ENCODE results near the gene MSRB1.

The MSRB1 gene

DNA sequence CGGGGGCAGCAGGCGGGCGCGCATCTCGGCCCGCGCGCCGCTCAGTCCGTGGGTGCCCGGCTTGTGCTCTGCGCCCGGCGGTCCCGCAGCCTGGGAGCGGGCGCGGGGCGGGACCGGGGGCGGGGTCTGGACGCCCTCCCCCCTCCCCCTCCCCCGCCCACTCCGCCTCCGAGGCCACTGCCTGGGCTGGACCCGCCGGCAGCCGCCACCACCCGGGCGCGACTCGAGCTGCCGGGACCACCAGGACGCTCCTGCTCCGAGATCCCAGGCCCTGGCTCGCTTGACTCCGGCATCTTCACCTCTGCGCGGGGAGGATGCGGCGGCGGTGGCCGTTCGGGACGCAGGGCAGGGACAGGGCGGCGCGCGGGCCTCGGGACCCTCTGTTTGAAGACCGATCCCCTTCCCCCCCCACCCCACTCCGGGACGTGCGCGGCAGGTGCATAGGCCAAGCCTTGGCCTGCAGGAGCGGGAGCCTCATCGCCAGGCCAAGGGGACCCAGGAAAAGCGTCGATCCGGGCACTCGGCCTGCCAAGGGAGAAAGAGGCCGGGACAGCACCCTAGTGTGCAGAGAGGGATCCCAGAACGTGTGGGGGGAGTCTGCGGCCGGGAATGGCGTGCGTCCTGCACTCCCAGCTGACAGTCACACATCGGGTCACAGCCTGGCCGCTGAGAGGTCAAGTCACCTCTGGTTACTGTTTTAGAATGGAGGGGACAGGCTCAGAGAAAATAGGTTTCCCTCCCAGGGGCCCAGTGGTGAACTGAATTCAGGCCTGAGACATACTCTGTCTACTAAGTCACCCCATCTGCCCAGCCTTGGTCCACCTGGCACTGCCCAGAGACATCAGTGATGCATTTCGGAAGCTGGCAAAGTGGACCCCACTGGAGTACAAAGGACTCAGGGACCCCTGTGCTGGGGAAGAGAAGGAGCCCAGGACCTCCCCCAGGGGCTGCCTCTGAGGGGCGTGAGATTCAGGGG, 24.4 kb downstream of the MSRB1 start, which contains the start of gene HS3ST6:
TSS of gene HS3ST6 (minus strand) at position 65 of the 976 bp plus-strand sequence. CDS start 92 bp downstream, outside the sequence.
- DNase-seq (ENCODE audit: low read depth in 2 of 2, low spot score in 1 of 2): no peak

DNA sequence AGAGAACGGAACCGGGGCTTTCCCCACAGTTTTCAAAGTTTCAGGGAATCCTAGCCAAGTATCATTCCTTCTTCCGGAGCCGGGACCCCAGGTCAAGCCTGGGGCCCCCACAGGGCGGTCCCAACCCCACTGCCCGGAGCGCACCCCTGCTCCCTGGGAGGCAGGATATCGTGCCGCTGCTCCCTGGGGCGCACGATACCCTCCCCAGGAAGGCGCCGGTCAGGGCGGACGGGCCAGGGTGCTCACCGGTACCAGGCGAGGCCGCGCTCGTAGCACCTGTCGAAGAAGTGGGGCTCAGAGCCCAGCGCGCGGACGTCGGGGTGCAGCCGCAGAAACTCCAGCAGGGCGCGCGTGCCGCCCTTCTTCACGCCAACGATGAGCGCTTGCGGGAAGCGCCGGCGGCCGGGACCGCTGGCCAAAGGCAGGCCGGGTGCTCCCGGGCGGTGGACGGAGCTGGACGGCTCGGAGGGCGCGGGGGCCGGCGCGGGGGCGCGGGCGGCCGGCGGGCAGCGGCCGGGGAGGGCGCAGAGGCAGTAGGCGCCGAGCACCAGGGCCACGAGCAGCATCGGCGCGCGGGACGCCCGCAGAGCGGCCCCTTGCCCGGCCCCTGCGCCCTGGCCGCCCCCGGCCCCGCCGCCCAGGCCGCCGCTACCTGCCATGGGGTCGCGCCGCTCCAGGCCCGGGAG, 25.2 kb downstream of the MSRB1 start:
- DNase-seq (ENCODE audit: low read depth in 2 of 2, low spot score in 1 of 2): no peak

DNA sequence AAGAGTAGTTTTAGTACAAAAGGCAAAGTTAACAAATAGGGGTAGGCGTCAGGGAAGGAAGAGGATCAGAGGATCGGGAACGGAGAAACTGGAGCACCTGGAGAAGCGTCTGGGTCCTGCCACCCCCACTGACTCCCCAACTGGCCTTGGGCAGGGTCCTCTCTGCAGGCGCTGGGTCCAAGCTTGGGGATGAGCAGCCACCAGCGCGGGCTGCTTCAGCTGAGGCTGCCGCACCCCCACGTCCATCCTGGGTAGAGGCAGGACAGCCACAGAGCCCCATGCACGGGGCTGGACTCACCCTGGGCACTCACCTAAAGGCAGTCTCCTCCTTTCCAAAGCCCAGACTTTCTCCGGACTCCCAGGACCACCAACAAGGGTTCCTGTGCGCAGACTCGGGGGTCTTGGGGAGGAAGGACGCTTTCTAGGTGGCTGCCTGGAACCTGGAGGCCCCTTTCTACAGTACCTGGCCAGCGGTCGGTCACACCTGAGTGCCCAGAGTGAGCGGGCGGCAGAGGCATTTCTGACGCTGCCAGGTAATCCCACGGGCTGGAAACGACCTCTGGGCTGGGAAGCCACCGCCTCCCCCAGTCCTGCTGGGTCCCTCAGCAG, 25.8 kb downstream of the MSRB1 start:
- no peak for DNase-seq (ENCODE audit: low read depth in 2 of 2, low spot score in 1 of 2)

DNA sequence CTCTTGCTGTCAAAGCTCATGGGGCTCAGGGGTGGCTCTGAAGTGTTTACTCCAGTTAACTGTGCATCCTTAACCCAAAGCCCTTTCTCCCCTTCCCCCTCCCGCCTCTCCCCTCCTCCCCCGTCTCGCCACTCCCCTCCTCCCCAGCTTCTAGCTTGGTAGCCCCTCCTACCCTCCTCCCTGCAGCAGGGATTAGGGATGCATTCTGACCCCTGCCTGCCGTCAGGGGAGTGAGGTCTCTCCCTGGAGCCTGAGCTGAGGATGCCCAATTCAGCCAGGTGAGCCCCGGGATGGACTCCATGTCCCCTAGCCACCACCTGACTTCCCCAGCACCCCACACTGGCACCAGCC, 26.4 kb downstream of the MSRB1 start:
- no peak for DNase-seq (ENCODE audit: low read depth in 2 of 2, low spot score in 1 of 2)

DNA sequence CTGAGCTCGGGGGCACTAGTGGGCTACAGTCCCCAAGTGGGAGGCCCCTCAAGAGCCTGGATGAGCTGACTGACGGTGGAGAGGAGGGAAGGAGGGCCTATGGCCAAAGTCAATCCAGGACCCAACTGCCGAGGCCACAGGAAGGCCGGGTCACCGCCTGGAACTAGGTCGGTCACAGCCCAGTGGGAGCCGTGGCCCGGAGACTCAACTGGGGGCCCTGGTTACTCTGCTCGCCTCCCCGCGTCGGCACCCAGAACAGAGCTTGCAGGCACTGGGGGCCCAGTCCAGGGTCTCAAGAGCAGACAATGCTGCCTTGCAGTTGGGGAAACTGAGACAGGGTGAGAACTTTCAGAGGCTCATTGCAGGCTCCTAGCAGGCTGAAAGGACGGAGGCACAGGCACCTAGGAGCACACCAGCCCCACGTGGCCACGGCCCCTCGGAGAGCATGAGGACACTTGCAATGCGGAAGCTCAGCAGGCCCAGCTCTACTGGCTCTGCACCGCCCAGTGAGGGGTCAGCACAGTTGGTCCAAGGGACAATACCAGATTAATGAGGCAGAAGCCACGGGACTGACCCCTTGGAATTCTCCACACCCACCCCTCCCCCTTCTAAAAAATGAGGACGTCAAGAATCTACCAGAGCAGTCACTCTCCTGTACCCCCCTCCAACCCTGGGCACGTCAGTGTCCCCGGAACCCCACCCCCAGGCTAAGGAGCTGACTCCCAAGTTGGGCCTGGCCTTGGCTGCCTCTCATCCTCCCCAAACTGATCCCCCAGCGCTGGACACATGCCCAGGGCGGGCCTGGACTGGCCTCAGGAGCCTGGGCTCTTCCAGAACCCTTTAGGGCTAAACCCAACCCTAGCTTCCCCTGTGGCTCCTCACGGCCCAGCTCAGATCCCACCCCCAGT, 27.0 kb downstream of the MSRB1 start:
- no peak for DNase-seq (ENCODE audit: low read depth in 2 of 2, low spot score in 1 of 2)

DNA sequence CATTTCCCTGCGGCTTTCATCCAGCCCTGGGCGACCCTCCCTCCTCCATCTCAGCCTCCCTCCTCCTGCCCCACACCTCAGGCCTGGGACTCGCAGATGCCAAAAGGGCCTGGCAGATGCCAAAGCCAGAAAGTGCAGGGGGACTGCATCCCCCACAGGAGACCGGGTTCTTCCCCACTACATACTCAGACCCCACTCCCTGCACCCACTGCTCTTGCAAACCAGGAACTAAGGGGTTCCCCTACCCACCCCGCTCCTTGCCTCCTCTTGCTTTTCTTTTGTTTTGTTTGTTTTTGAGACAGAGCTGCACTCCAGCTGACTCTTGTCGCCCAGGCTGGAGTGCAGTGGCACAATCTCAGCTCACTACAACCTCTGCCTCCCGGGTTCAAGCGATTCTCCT, 28.0 kb downstream of the MSRB1 start:
- no peak for DNase-seq (ENCODE audit: low read depth in 2 of 2, low spot score in 1 of 2)

DNA sequence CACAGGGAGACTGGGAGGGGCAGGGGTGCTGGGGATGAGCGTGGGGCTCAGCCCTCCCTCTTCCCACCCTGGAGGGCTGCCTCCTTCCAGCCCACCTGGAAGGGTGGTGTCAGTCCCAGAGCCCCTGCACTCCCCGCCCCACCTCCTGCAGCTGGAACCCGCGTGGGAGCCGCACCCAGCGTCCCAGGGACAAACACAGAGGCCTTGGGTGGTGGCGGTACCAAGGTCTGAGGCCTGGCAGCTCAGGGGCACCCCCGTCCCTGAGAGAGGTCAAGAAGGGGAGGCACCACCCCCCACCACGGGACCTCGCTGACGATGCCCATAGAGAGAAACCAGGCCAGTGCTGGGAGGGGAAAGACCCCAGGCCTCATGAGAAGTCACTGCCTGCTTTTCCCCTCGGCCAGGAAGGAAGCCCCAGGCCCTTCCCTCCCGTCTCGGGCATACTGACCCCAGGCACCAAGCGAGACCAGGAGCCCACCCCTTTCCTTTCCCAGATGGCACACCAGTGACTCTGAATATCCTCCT, 28.9 kb downstream of the MSRB1 start:
- DNase-seq (ENCODE audit: low read depth in 2 of 2, low spot score in 1 of 2): no peak

DNA sequence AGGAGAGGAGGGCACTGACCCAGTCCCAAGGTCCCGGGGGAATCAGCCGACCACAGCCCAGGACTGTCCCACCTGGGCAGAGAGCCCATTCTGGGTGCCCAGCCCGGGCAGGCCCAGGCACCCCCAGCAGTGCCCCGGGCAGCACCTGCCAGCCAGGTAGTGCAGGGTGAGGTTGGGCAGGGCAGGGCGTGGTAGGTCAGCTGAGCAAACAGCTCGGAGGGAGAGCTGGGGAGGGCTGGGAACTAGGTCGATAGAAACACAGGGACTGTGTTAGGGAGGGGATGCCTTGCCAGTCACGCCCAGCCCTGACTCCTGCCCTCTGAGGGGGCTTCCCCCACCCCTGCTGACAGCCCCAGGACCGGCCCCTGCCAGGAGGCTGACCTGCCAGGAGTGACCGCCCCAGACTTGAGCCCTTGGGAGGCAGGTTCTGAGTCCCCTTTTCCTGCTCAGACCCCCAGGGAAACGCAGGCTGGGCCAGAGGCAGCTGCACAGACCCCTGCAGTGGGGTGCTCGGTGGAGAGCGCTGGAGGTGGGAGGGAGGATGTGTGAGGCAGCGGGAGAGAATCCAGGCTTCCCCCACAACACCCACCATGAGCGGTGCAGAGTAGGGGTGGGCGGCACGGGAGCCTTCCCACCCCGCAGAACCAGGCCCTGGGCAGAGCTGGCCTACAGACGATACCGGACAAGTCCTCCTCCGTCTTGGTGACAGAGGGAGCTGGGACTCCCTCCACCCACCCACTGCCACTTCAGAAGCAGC, 29.5 kb downstream of the MSRB1 start:
- no peak for DNase-seq (ENCODE audit: low read depth in 2 of 2, low spot score in 1 of 2)

DNA sequence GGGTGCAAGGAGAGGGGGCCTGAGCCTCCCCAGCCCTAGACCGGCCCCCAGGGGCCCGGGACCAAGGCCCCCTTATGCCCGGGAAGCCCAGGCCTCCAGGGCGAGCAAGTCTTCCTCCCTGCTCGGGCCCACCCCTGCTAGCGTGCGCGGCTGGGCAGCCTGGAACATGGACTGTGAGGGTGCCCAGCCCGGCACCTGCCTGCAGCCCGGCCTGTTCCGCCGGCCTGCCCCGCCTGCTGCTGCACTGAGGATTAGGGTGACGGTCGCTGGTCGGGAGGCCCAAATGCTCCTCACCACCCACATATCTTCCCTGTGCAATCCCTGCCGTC, 30.8 kb downstream of the MSRB1 start:
- DNase-seq (ENCODE audit: low read depth in 2 of 2, low spot score in 1 of 2): no peak

DNA sequence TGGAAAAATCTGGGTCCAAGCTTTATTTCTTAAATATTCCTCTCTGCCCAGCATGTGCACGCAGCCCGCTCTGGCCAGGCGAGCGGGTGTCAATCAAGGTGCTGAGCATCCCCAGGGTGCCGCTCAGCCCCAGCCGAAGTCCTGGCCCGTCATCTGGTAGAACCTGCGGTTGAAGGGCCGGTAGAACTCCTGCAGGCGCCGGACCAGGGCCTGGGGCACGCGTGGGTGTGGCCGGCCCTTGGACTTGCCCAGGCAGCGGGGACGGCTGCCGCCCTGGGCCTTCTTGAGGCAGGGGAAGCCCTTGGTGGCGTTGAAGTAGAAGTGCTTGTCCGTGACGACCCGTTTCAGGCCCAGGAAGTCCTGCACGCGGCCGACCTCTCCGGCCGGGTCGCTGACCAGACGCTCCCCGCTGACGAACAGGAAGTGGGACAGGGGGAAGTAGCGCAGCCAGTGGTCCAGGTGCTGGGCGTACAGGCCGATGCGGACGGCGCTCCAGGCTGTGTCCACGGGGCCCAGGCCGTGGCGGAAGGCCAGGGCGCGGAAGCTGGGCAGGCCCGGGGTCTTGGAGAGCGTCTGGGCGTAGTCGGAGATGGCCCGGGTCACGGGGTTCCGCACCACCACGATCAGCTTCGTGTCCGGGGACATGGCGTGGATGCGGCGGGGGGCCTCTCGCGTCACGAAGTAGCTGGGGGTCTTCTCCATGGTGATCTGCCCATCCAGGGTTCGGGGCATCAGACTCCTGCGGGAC, 31.4 kb downstream of the MSRB1 start:
- DNase-seq (ENCODE audit: low read depth in 2 of 2, low spot score in 1 of 2): no peak

DNA sequence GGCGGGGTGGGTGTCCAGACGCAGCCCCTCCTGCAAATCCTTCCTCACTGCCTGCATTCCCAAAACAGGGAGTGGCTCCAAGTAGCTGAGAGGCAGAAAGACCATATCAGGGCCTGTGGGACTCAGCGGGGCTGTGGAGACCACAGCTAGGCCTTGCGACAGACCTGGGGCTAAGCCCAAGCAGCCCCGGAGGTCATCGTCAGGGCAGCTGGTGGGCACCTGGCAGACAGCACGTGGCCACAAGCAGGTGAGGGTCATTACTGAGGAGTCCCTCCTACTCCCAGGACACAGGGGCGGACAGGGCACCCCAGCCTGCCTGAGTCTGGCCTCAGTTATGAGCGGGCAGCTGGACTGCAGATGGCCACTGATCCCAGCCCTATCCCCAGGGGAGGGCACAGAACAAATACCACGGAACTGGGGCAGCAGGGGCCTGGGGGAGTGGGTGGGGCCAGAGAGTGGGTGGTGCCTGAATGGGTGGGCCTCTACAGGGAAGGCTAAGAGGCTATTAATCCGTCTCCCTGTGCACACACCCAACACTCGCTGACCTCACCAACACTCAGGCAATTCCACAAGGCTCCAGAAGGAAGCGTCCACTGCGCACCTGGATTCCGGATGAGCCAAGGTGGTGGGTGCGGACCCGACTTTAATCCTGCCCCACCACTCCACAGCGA, 33.3 kb downstream of the MSRB1 start:
- no peak for DNase-seq (ENCODE audit: low read depth in 2 of 2, low spot score in 1 of 2)

DNA sequence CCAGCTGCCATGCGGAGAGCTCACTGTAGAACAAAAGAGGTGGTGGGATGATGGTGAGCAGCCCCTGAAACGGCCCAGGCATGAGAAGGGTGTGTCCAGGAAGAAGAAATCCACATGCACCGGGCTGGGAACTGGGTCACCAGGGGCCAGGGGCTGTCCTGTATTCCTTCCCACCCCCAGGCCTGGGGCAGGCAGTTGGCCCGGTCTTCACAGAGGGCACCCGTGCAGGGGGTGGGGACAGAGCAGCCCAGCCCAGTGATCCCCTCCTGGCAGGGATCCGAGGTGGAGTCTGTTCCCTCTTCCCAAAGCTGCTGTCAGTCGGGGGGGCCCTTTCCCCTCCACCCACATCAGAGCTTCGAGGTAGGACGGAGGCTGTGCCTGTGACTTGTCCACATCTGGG, 34.0 kb downstream of the MSRB1 start:
- no peak for DNase-seq (ENCODE audit: low read depth in 2 of 2, low spot score in 1 of 2)

DNA sequence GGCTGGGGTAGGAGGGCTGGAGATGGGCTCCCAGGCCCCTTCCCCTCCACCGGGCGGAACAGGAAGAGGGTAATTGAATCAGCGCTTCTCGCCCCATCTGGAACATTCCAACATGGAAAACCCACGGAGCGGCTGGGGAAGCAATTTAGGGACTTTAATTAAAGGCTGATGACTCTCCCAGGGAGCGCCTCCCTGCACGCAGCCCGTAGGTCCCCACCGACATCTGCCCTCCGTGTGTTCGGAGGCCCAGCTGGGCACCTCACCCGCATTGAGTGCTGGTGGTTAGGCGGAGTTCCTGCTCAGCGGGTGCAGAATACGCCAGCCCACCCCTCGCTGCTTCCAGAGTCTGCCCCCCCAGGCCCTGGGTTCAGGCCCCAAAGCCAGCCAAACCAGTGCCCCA, 34.8 kb downstream of the MSRB1 start:
- no peak for DNase-seq (ENCODE audit: low read depth in 2 of 2, low spot score in 1 of 2)

DNA sequence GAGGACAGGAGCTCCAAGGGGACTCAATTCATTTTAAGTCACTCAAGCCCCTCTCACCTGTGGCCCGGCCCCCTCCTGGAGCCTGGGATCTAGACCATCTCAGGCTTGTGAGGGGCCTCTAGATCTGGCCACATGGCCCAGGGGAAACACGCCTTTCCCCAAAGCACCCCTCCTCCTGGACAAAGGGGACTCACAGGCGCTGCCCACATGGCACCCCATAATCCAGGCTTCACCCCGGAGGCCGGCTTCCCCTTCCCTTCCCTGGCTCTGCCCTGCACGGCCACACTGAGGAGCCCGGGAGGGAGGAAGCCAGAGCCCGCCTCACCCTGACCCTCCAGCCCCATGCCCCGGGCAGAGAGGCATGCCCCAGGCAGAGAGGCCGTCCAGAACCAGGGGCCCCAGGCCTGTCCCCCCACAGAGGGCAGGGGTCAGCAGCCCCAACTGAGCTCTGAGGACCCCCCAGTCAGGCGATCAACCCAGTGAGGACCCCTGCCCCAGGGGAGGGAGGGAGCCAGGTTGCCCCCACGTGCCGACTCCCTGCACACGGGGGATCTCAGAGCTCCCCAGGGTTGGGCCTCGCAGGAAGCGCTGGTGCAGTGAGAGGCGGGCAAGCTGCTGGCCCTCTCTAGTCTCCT, 35.7 kb downstream of the MSRB1 start:
- no peak for DNase-seq (ENCODE audit: low read depth in 2 of 2, low spot score in 1 of 2)

DNA sequence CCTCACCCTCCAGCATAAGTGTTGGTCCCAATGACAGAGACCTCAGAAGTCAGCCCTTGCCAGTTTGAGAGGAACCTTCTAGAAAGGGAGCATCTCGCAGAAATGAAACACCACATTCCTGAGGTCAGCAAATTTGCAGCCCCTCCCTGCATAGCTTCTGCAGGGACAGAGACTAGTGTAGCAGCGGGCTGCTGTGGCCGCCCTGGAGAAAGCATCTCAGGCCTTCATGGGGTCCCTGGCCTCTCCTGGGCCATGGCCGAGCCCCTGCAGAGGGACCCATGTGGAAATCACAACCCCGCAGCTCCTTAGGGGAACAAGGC, 36.2 kb downstream of the MSRB1 start:
- DNase-seq (ENCODE audit: low read depth in 2 of 2, low spot score in 1 of 2): no peak

DNA sequence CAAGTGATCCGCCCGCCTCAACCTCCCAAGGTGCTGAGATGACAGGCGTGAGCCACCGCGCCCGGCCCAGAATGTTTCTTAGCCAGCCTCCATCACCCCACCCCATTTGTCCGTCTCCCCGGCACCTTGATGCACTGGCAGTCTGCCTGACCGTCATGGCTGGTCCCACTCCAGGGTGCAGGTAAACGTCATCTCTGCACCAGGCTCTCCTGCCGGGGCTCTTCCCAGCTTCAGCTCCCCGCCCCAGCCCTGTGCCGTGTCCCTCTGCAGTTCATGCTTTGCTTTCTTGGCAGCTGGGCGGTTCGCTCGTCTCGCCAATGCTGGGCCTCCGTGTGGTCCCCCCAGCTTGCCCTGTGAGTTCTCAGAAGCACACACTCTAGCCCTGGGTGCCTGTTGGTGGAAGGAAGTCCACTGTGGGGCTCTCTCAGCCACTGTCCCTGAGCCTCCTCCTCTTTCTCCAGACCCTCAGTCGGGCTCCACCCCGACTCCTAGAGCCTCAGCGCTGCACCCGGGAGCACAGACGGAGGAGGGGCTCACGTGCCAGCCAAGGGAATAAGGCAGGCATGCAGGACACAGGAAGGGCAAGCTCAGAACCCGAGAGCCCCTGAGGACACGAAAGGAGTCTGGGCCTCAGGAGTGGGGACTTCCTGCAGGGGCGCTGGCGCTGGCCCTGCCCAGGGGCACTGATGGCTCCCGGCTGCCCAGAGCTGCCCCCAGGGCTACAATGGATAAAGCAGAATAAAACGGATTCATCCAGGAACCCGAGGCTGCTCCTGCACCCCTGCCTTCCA, 36.7 kb downstream of the MSRB1 start:
- no peak for DNase-seq (ENCODE audit: low read depth in 2 of 2, low spot score in 1 of 2)
